HL-60/S4 treated with phorbol 12-myristate 13-acetate at 8.2 ng/mL for 4 days and 3 days (cell line): ENCODE measurements around the gene RBM19.

ENCODE experiments used
- in situ Hi-C: fragments of 300-500 bp; cut with MboI; formaldehyde crosslinking; loops from 2 replicates; pipeline ENCODE4 v1.15.0; 2022; ENCODE audit warnings: low sequenced_read_pairs

The RBM19 gene

GRCh38 chr12:113844495-113845210 lies 121.5 kb downstream of the RBM19 start:
- in situ Hi-C loops: no loop called here

- in situ Hi-C loops: no loop called here
Measured at GRCh38 chr12:113842699-113843098, 123.4 kb downstream of the RBM19 start.

GRCh38 chr12:113841786-113842185 lies 124.3 kb downstream of the RBM19 start:
- in situ Hi-C loops: no loop called here

- in situ Hi-C loops: no loop called here
Measured at GRCh38 chr12:113840401-113841042, 125.6 kb downstream of the RBM19 start.

GRCh38 chr12:113838896-113839295 lies 127.2 kb downstream of the RBM19 start:
- in situ Hi-C loops: no loop called here

- in situ Hi-C loops: no loop called here
Measured at GRCh38 chr12:113837528-113838296, 128.4 kb downstream of the RBM19 start.

GRCh38 chr12:113837084-113837483 lies 129.0 kb downstream of the RBM19 start:
- in situ Hi-C loops: no loop called here

GRCh38 chr12:113835896-113836295 lies 130.2 kb downstream of the RBM19 start:
- in situ Hi-C loops: no loop called here

- in situ Hi-C loops: no loop called here
Measured at GRCh38 chr12:113835433-113835832, 130.7 kb downstream of the RBM19 start.

GRCh38 chr12:113833422-113833821 lies 132.7 kb downstream of the RBM19 start:
- in situ Hi-C loops: no loop called here

GRCh38 chr12:113831476-113831875 lies 134.6 kb downstream of the RBM19 start:
- in situ Hi-C loops: no loop called here

- in situ Hi-C loops: no loop called here
Measured at GRCh38 chr12:113831016-113831415, 135.1 kb downstream of the RBM19 start.

- in situ Hi-C loops: no loop called here
Measured at GRCh38 chr12:113829212-113829611, 136.9 kb downstream of the RBM19 start.

GRCh38 chr12:113827539-113828114 lies 138.5 kb downstream of the RBM19 start:
- in situ Hi-C loops: no loop called here

GRCh38 chr12:113826805-113827538 lies 139.2 kb downstream of the RBM19 start:
- in situ Hi-C loops: no loop called here

GRCh38 chr12:113825705-113826104 lies 140.4 kb downstream of the RBM19 start:
- in situ Hi-C loops: no loop called here

- in situ Hi-C loops: no loop called here
Measured at GRCh38 chr12:113823816-113824215, 142.3 kb downstream of the RBM19 start.

GRCh38 chr12:113823016-113823415 lies 143.1 kb downstream of the RBM19 start:
- in situ Hi-C loops: no loop called here

- in situ Hi-C loops: no loop called here
Measured at GRCh38 chr12:113820842-113821241, 145.3 kb downstream of the RBM19 start.

GRCh38 chr12:113820309-113820708 lies 145.8 kb downstream of the RBM19 start:
- in situ Hi-C loops: no loop called here

- in situ Hi-C loops: no loop called here
Measured at GRCh38 chr12:113819495-113819894, 146.6 kb downstream of the RBM19 start.
